Measurements from ENCODE around the gene OPRM1. TPM values are rescaled to one million over a fixed set of nuclear protein-coding genes. Genes with fewer than 3 reads are reported as not detected.

The OPRM1 gene
- total and polyA plus RNA-seq, 2 of the 8 experiments (the other 6 are each of a cell fraction or from before 2014, with no cell fraction given) = not detected

DNA sequence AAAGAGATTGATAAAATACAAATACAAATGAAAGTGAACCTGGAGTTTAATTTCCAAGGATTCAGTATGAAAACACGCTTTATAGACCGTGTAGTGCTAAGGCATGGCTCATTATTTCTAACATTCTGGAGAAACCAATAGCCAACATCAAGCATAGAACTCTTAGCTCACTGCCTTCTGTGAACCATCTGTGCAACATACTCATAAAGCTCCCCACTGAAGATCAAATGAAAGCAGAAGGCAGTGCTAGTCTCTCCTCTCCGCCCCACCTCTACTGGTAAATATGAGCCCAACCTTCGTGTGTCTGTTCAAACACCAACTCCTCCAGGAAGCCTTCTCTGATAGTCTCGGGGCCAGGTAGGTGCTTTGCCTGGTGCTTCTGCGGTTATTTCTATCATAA lies 163.9 kb downstream of the OPRM1 start:
- no peak overlapping the region for H2BK120ac ChIP-seq (replicated peaks; ENCODE audit: low read depth, low read length)
- H3K4me1 ChIP-seq (replicated peaks in 1 of 4; ENCODE audit: control insufficient read depth in 3 of 4, insufficient read depth in 4 of 4, low read length in 3 of 4) = no peaks in the 10 kb centered on the region
- H3K36me3 ChIP-seq (ENCODE audit: control insufficient read depth in 2 of 4, insufficient read depth in 4 of 4, low read length in 3 of 4) = no peaks in the 10 kb centered on the region
- ChIA-PET CTCF (ENCODE audit: partially characterized antibody) (interaction anchor here (1.6 kb wide), 1 partner anchor 15 kb away, joined by 3 read pairs; no protein-coding TSS in a partner anchor), POLR2A (ENCODE audit: partially characterized antibody) (no interaction called here)
- H4K91ac ChIP-seq (replicated peaks; ENCODE audit: insufficient read length, low read length) = no peak overlapping the region
- H2BK15ac ChIP-seq (ENCODE audit: low read length) = no peak overlapping the region
- H4K5ac ChIP-seq (ENCODE audit: insufficient read length, low read depth, low read length) = no peak overlapping the region
- no peak overlapping the region for H2BK12ac ChIP-seq (ENCODE audit: low read depth, low read length)
- no peak overlapping the region for H3K9ac ChIP-seq (replicated peaks in 1 of 4; ENCODE audit: extremely low read depth in 1 of 4, low read depth in 3 of 4, low read length in 3 of 4)
- no peaks in the 10 kb centered on the region for H3K79me1 ChIP-seq (ENCODE audit: low read depth, low read length)
- H3K79me2 ChIP-seq (ENCODE audit: control insufficient read depth in 1 of 2, insufficient read depth in 2 of 2, low read length in 2 of 2) = no peaks in the 10 kb centered on the region
- H3K14ac ChIP-seq (ENCODE audit: insufficient read length) = no peak overlapping the region
- H3K18ac ChIP-seq (ENCODE audit: extremely low read depth, low read length) = no peak overlapping the region
- no peak overlapping the region for H3K23ac ChIP-seq (ENCODE audit: insufficient read length)
- no peak overlapping the region for H3K56ac ChIP-seq (replicated peaks; ENCODE audit: insufficient read length, low read depth, low read length)
- H3K4me2 ChIP-seq (ENCODE audit: insufficient read depth in 1 of 2, low read depth in 2 of 2, low read length in 2 of 2) = no peak overlapping the region
- no peak overlapping the region for H2BK20ac ChIP-seq (ENCODE audit: low read length)
- 87% methylated on average over 6 of the region's 6 CpGs; no CpG with 5 or more reads in 1 of the 2 experiments for WGBS, 2 experiments (ENCODE audit: extremely low coverage in 1 of 2, insufficient coverage in 1 of 2, insufficient read length in 1 of 2, insufficient replicate concordance in 2 of 2, low coverage in 1 of 2, low lambda C conversion rate in 2 of 2, missing lambda C conversion rate in 1 of 2)
- H3K9me3 ChIP-seq (ENCODE audit: insufficient read depth in 2 of 2, low read depth in 1 of 2, low read length in 1 of 2) = no peaks in the 10 kb centered on the region
- no peak for DNase-seq (ENCODE audit: low read depth in 1 of 2, low spot score in 2 of 2)
- H3K4ac ChIP-seq (replicated peaks; ENCODE audit: insufficient read length, low read depth, low read length) = no peak overlapping the region
- TF ChIP-seq NRF1 (IDR thresholded peaks at IDR 0.05; ENCODE audit: low read depth, low read length) (no peak), RNF2 (IDR thresholded peaks at IDR 0.05; ENCODE audit: borderline replicate concordance, low read depth, low read length, missing control alignments, poor library complexity, severe bottlenecking) (no peak), CTBP2 (IDR thresholded peaks at IDR 0.05; ENCODE audit: borderline replicate concordance, insufficient read depth, insufficient read length, low read length) (no peak)
- TF ChIP-seq, protein P1, sequence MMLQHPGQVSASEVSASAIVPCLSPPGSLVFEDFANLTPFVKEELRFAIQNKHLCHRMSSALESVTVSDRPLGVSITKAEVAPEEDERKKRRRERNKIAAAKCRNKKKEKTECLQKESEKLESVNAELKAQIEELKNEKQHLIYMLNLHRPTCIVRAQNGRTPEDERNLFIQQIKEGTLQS (IDR thresholded peaks at IDR 0.05; ENCODE audit: insufficient read depth, low read depth, low read length) = no peak
- no peak overlapping the region for H2AK5ac ChIP-seq (ENCODE audit: low read depth, low read length)
- no peak overlapping the region for H2BK5ac ChIP-seq (ENCODE audit: low read depth, low read length)
- H3K23me2 ChIP-seq (ENCODE audit: low read depth, low read length) = no peaks in the 10 kb centered on the region
- no peak overlapping the region for H3K4me3 ChIP-seq (ENCODE audit: extremely low read depth in 1 of 4, insufficient read depth in 2 of 4, low read depth in 3 of 4, low read length in 4 of 4)
- no peak for FAIRE-seq
- H4K20me1 ChIP-seq (replicated peaks in 1 of 2; ENCODE audit: control insufficient read depth in 1 of 2, insufficient read depth in 2 of 2, low read length in 2 of 2) = no peaks in the 10 kb centered on the region
- no peaks in the 10 kb centered on the region for H3K27me3 ChIP-seq (replicated peaks in 1 of 4; ENCODE audit: control insufficient read depth in 3 of 4, extremely low read depth in 1 of 4, insufficient read depth in 3 of 4, low read length in 3 of 4)
- H4K8ac ChIP-seq (ENCODE audit: extremely low read depth, insufficient read depth, low read length) = no peak overlapping the region
- no peak overlapping the region for H2AFZ ChIP-seq (ENCODE audit: low read length)
- H3K27ac ChIP-seq (ENCODE audit: low read depth, low read length) = no peak overlapping the region

Measured in H1 (cell line).